Measurements from ENCODE around the gene OVOL2. TPM values are rescaled to one million over a fixed set of nuclear protein-coding genes. Genes with fewer than 3 reads are reported as not detected.
A peak's percentile ranks its signal among the peaks of the same experiment; 100 is the strongest.
"Not testable (repeated sequence)": the region's sequence is repeated elsewhere in the genome, so short reads cannot be mapped to it uniquely, and the experiment has no call there.

OVOL2 gene
- 0.22 TPM in 1 of 2 replicates, not detected in the other for total RNA-seq (2014; rRNA removed; shearing (Covaris generic))

GRCh38 chr20:18057101-18057993, at the start of gene OVOL2:
Gene OVOL2, minus strand, starts transcription at chr20:18057916. Its CDS starts 282 bp downstream, at chr20:18057634.
- peak; percentile 31 for DNase-seq (ENCODE audit: low read depth)

DNA sequence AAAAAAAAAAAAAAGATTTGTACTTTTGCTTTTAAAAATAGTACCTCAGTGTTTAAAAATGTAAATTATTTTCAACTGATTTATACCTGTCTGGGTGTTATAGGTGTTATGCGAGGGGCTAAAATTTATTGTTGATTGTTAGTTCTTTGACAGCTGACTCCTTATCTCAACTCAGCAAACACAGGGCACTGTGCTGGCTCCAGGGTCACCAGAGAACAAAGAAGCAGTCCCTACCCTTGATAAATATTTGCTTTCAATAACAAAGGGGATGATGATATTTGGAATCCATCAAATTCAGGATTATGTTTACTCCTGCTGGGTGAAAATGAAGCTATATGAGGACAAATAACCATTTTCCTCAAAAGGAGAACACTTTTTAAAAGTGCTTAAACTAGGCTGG, 45.8 kb upstream of the OVOL2 start:
- DNase-seq (ENCODE audit: low read depth) = no peak

GRCh38 chr20:18101125-18101810, 43.6 kb upstream of the OVOL2 start:
- no peak for DNase-seq (ENCODE audit: low read depth)

GRCh38 chr20:18100569-18100968, 42.9 kb upstream of the OVOL2 start:
- not testable (repeated sequence) for DNase-seq (ENCODE audit: low read depth)

- DNase-seq (ENCODE audit: low read depth) = no peak
These were observed 36.5 kb upstream of the OVOL2 start for GRCh38 chr20:18094191-18094590.

- DNase-seq (ENCODE audit: low read depth) = no peak
These were observed 35.7 kb upstream of the OVOL2 start for GRCh38 chr20:18093388-18093787.

- DNase-seq (ENCODE audit: low read depth) = peak; percentile 16
These were observed 35.2 kb upstream of the OVOL2 start for GRCh38 chr20:18092890-18093289.

GRCh38 chr20:18091623-18092022, 33.9 kb upstream of the OVOL2 start:
- DNase-seq (ENCODE audit: low read depth) = no peak

- DNase-seq (ENCODE audit: low read depth) = no peak
These were observed 32.8 kb upstream of the OVOL2 start for GRCh38 chr20:18090477-18090876.

GRCh38 chr20:18090044-18090443, 32.3 kb upstream of the OVOL2 start:
- no peak for DNase-seq (ENCODE audit: low read depth)

GRCh38 chr20:18088841-18089240, 31.1 kb upstream of the OVOL2 start:
- not testable (repeated sequence) for DNase-seq (ENCODE audit: low read depth)

- not testable (repeated sequence) for DNase-seq (ENCODE audit: low read depth)
These were observed 30.6 kb upstream of the OVOL2 start for GRCh38 chr20:18088298-18088697.

DNA sequence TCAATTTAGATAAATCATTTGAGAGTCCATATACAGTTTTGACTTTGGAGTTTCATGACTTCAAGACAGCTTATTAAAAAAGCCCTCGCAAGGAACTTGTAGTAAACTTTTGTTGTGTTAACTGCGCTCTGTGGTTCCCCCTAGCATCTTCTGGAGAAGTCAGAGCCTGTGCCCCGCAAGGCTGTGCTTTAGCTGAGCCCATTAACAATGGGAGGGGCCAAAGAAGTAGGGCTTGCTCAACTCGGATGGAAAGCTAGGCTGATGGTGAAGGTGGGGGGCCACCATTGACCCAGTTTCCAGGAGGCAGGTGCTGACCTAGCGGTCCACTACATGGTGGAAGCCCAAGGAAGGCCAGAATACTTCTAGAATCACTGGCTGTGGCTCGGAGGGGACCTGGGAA, 29.3 kb upstream of the OVOL2 start:
- DNase-seq (ENCODE audit: low read depth) = no peak

- DNase-seq (ENCODE audit: low read depth) = not testable (repeated sequence)
These were observed 23.1 kb upstream of the OVOL2 start for GRCh38 chr20:18080836-18081235.

- no peak for DNase-seq (ENCODE audit: low read depth)
These were observed 22.1 kb upstream of the OVOL2 start for GRCh38 chr20:18079756-18080353.

GRCh38 chr20:18077157-18077556, 19.4 kb upstream of the OVOL2 start:
- no peak for DNase-seq (ENCODE audit: low read depth)

- DNase-seq (ENCODE audit: low read depth) = no peak
These were observed 14.8 kb upstream of the OVOL2 start for GRCh38 chr20:18072532-18072931.

DNA sequence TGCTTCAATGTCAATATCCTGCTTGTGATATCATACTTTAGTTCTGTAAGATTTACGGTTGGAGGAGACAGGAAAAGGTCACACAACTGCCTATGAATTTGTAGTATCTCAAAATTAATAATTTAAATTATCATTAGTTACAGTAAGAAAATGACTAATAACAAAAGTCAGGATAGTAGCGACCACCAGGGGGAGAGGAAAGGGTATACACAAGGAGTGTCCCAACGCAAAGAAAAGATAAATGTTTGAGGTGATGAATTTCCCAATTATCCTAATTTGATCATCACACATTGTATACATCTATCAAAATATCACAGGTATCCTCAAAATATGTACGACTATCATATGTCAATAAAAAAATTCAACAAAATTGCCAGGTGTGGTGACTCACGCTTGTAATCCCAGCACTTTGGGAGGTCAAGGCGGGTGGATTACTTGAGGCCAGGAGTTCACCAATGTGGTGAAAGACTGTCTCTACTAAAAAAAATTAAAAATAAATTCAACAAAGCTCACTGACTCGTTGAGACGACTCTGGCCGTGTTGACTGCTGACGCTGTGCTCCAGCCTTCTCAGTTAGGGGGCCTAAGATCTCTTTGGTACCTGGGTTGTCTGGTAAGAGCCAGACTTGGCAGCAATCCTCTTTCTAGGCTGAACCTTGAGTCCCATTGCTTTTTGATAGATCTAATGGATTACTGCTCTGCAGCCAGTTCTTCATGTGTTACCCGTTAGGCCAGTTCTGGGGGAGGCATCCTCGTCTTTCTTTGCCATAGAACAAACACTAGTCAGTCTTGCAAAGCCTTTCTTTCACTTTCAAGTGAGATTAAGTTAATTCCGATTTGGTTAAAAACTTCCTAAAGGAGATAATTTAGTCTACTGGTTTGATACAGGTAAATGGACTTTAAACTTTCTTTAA, 9.0 kb upstream of the OVOL2 start:
- no peak for DNase-seq (ENCODE audit: low read depth)

DNA sequence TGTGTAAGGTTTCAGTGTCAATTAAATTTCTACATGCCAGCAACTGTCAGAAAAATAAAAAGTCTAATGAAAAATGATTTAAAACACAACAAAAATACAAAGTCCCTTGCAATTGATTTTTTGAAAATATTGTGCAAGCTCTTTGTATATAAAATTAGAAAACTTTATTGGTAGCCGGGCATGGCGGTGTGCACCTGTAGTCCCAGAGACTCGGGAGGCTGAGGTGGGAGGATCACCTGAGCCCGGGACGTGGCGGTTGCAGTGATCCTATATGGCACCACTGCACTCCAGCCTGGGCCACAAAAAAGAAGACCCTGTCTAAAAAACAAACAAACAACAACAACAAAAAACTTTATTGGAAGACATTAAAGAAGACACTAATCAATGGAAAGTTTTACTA, 6.0 kb upstream of the OVOL2 start:
- DNase-seq (ENCODE audit: low read depth) = no peak

GRCh38 chr20:18059603-18060002, 1.9 kb upstream of the OVOL2 start:
- no peak for DNase-seq (ENCODE audit: low read depth)

- no peak for DNase-seq (ENCODE audit: low read depth)
These were observed 1.1 kb upstream of the OVOL2 start for GRCh38 chr20:18058661-18059467.
